ENCODE data around the gene AGPAT4. TPM values are rescaled to one million over a fixed set of nuclear protein-coding genes. Genes with fewer than 3 reads are reported as not detected.

The AGPAT4 gene
- total and polyA plus RNA-seq, 5 donors, result 1.5 to 5.1 (median 3.1) TPM

- intact Hi-C loops (cut with DNase I), result no loop called here
- no peaks in the 10 kb centered on the region for H3K4me1 ChIP-seq (ENCODE audit: control insufficient read depth, insufficient read depth, low read length)
- ATAC-seq (no peak), DNase-seq (no peak)
- no peaks in the 10 kb centered on the region for H3K27me3 ChIP-seq (ENCODE audit: control insufficient read depth, insufficient read depth)
- H3K27ac ChIP-seq (ENCODE audit: low read length), result no peak overlapping the region
- H3K4me3 ChIP-seq (ENCODE audit: low read length), result no peak overlapping the region
- 80% methylated on average over 6 of the region's 6 CpGs for WGBS
- no peaks in the 10 kb centered on the region for H3K9me3 ChIP-seq (ENCODE audit: control insufficient read depth, low read length)
Observed at GRCh38 chr6:161238081-161238480, 35.8 kb downstream of the AGPAT4 start.

GRCh38 chr6:161237176-161237575, 36.7 kb downstream of the AGPAT4 start:
- intact Hi-C loops (cut with DNase I), result no loop called here
- Histone ChIP-seq H3K4me3 (ENCODE audit: low read length) (no peak overlapping the region), H3K9me3 (ENCODE audit: control insufficient read depth, low read length) (no peaks in the 10 kb centered on the region), H3K4me1 (ENCODE audit: control insufficient read depth, insufficient read depth, low read length) (no peaks in the 10 kb centered on the region), H3K27me3 (ENCODE audit: control insufficient read depth, insufficient read depth) (no peaks in the 10 kb centered on the region), H3K27ac (ENCODE audit: low read length) (no peak overlapping the region)
- ATAC-seq, result no peak
- WGBS, result 98% methylated on average over 1 of the region's 1 CpG
- no peak for DNase-seq

GRCh38 chr6:161235776-161236633, 37.9 kb downstream of the AGPAT4 start:
- ATAC-seq (no peak), DNase-seq (no peak)
- Histone ChIP-seq H3K27ac (ENCODE audit: low read length) (no peak overlapping the region), H3K4me3 (ENCODE audit: low read length) (no peak overlapping the region), H3K27me3 (ENCODE audit: control insufficient read depth, insufficient read depth) (no peaks in the 10 kb centered on the region), H3K9me3 (ENCODE audit: control insufficient read depth, low read length) (no peaks in the 10 kb centered on the region), H3K4me1 (ENCODE audit: control insufficient read depth, insufficient read depth, low read length) (no peaks in the 10 kb centered on the region)
- intact Hi-C loops (cut with DNase I), result no loop called here
- WGBS, result 60% methylated on average over 15 of the region's 15 CpGs

GRCh38 chr6:161233986-161234661, 39.7 kb downstream of the AGPAT4 start:
- WGBS, result 56% methylated on average over 10 of the region's 10 CpGs
- ATAC-seq (peak; percentile 60 to 86), DNase-seq (peak; percentile 61 to 83 (median 72))
- intact Hi-C loops (cut with DNase I), result no loop called here
- Histone ChIP-seq H3K27ac (ENCODE audit: low read length) (no peak overlapping the region), H3K27me3 (ENCODE audit: control insufficient read depth, insufficient read depth) (no peaks in the 10 kb centered on the region), H3K4me3 (ENCODE audit: low read length) (no peak overlapping the region), H3K4me1 (ENCODE audit: control insufficient read depth, insufficient read depth, low read length) (no peaks in the 10 kb centered on the region), H3K9me3 (ENCODE audit: control insufficient read depth, low read length) (no peaks in the 10 kb centered on the region)

- Histone ChIP-seq H3K9me3 (ENCODE audit: control insufficient read depth, low read length) (no peaks in the 10 kb centered on the region), H3K4me3 (ENCODE audit: low read length) (no peak overlapping the region), H3K27ac (ENCODE audit: low read length) (no peak overlapping the region), H3K27me3 (ENCODE audit: control insufficient read depth, insufficient read depth) (no peaks in the 10 kb centered on the region), H3K4me1 (ENCODE audit: control insufficient read depth, insufficient read depth, low read length) (no peaks in the 10 kb centered on the region)
- no peak for ATAC-seq
- intact Hi-C loops (cut with DNase I), result no loop called here
- WGBS, result 98% methylated on average over 11 of the region's 11 CpGs
- no peak for DNase-seq
Observed at GRCh38 chr6:161232467-161232866, 41.4 kb downstream of the AGPAT4 start.

GRCh38 chr6:161232010-161232409, 41.9 kb downstream of the AGPAT4 start:
- intact Hi-C loops (cut with DNase I), result no loop called here
- DNase-seq (no peak), ATAC-seq (no peak)
- 92% methylated on average over 9 of the region's 9 CpGs for WGBS
- H3K4me1 ChIP-seq (ENCODE audit: control insufficient read depth, insufficient read depth, low read length), result peaks cover 2% of the 10 kb centered on the region
- H3K27ac ChIP-seq (ENCODE audit: low read length), result no peak overlapping the region
- H3K4me3 ChIP-seq (ENCODE audit: low read length), result no peak overlapping the region
- H3K9me3 ChIP-seq (ENCODE audit: control insufficient read depth, low read length), result no peaks in the 10 kb centered on the region
- no peaks in the 10 kb centered on the region for H3K27me3 ChIP-seq (ENCODE audit: control insufficient read depth, insufficient read depth)

- no peak for ATAC-seq
- DNase-seq, result no peak
- whole genome bisulfite sequencing, result 94% methylated on average over 2 of the region's 2 CpGs
- H3K9me3 ChIP-seq (ENCODE audit: control insufficient read depth, low read length), result no peaks in the 10 kb centered on the region
- no peak overlapping the region for H3K27ac ChIP-seq (ENCODE audit: low read length)
- no peaks in the 10 kb centered on the region for H3K27me3 ChIP-seq (ENCODE audit: control insufficient read depth, insufficient read depth)
- peaks cover 5% of the 10 kb centered on the region for H3K4me1 ChIP-seq (ENCODE audit: control insufficient read depth, insufficient read depth, low read length)
- no peak overlapping the region for H3K4me3 ChIP-seq (ENCODE audit: low read length)
- intact Hi-C loops (cut with DNase I), result no loop called here
Observed at GRCh38 chr6:161230339-161230738, 43.5 kb downstream of the AGPAT4 start.

- DNase-seq, result no peak
- 50% methylated on average over 7 of the region's 7 CpGs for WGBS
- Histone ChIP-seq H3K27me3 (ENCODE audit: control insufficient read depth, insufficient read depth) (no peaks in the 10 kb centered on the region), H3K27ac (ENCODE audit: low read length) (no peak overlapping the region), H3K4me1 (ENCODE audit: control insufficient read depth, insufficient read depth, low read length) (peaks cover 5% of the 10 kb centered on the region), H3K9me3 (ENCODE audit: control insufficient read depth, low read length) (no peaks in the 10 kb centered on the region), H3K4me3 (ENCODE audit: low read length) (no peak overlapping the region)
- peak; percentile 55 to 87 for ATAC-seq
- intact Hi-C loops (cut with DNase I), result no loop called here
Observed at GRCh38 chr6:161228921-161229591, 44.8 kb downstream of the AGPAT4 start.

- Histone ChIP-seq H3K4me1 (ENCODE audit: control insufficient read depth, insufficient read depth, low read length) (peaks cover 5% of the 10 kb centered on the region), H3K4me3 (ENCODE audit: low read length) (no peak overlapping the region), H3K27ac (ENCODE audit: low read length) (no peak overlapping the region), H3K27me3 (ENCODE audit: control insufficient read depth, insufficient read depth) (no peaks in the 10 kb centered on the region), H3K9me3 (ENCODE audit: control insufficient read depth, low read length) (no peaks in the 10 kb centered on the region)
- 76% methylated on average over 6 of the region's 6 CpGs for WGBS
- ATAC-seq (peak in 1 of 2 donors; percentile 21), DNase-seq (peak in 2 of 3 donors; percentile 39 to 49)
- intact Hi-C loops (cut with DNase I), result no loop called here
Observed at GRCh38 chr6:161228096-161228495, 45.8 kb downstream of the AGPAT4 start.

GRCh38 chr6:161227004-161227960, 46.6 kb downstream of the AGPAT4 start:
- ATAC-seq (no peak), DNase-seq (no peak)
- peaks cover 5% of the 10 kb centered on the region for H3K4me1 ChIP-seq (ENCODE audit: control insufficient read depth, insufficient read depth, low read length)
- 85% methylated on average over 15 of the region's 15 CpGs for WGBS
- intact Hi-C loops (cut with DNase I), result no loop called here
- no peaks in the 10 kb centered on the region for H3K9me3 ChIP-seq (ENCODE audit: control insufficient read depth, low read length)
- no peaks in the 10 kb centered on the region for H3K27me3 ChIP-seq (ENCODE audit: control insufficient read depth, insufficient read depth)
- H3K27ac ChIP-seq (ENCODE audit: low read length), result no peak overlapping the region
- no peak overlapping the region for H3K4me3 ChIP-seq (ENCODE audit: low read length)
